CD14-positive monocyte (primary cell): Measurements from ENCODE around the gene SLC25A17. TPM values are rescaled to one million over a fixed set of nuclear protein-coding genes. Genes with fewer than 3 reads are reported as not detected.

Source experiments
- DNase-seq, 3 donors: peaks; one replicate each; pipeline ENCODE4 v3.0.0-alpha.2; 2011 to 2022
- H2AFZ ChIP-seq: 2 replicates; pipeline ENCODE4 v1.6.0; 2012; ENCODE audit warnings: mild to moderate bottlenecking, low read depth, low read length, inconsistent platforms; ENCODE audit not compliant: insufficient read depth, poor library complexity, severe bottlenecking
- H3K27ac ChIP-seq, 2 donors: 1 replicate in 1 of 2; 2 replicates in 1 of 2; pipeline ENCODE4 v1.5.1; 2012 to 2013; ENCODE audit warnings: low read length in 2 of 2, control low read depth in 1 of 2, inconsistent platforms in 1 of 2, low read depth in 1 of 2, mild to moderate bottlenecking in 1 of 2
- H3K27me3 ChIP-seq, 2 donors: one replicate each; pipeline versions ENCODE4 v1.6.0 to v1.6.1; 2011 to 2013; ENCODE audit warnings: low read length in 2 of 2; ENCODE audit not compliant: control insufficient read depth in 2 of 2, insufficient read depth in 2 of 2
- H3K36me3 ChIP-seq, 2 donors: replicated peaks in 1 of 2; 1 replicate in 1 of 2; 2 replicates in 1 of 2; pipeline versions ENCODE4 v1.5.1 to v1.6.1; 2012 to 2013; ENCODE audit warnings: low read length in 2 of 2, control low read depth in 1 of 2, inconsistent platforms in 1 of 2, mild to moderate bottlenecking in 1 of 2; ENCODE audit not compliant: insufficient read depth in 2 of 2, control insufficient read depth in 1 of 2
- H3K4me1 ChIP-seq, 2 donors: 1 replicate in 1 of 2; 2 replicates in 1 of 2; pipeline versions ENCODE4 v1.5.1 to v1.6.1; 2012 to 2013; ENCODE audit warnings: low read length in 2 of 2, control low read depth in 1 of 2, inconsistent platforms in 1 of 2, mild to moderate bottlenecking in 1 of 2, moderate library complexity in 1 of 2; ENCODE audit not compliant: insufficient read depth in 2 of 2, control insufficient read depth in 1 of 2
- H3K4me2 ChIP-seq: replicated peaks from 2 replicates; pipeline ENCODE3; 2012; ENCODE audit warnings: low read length, moderate library complexity, mild to moderate bottlenecking; ENCODE audit not compliant: poor library complexity, severe bottlenecking; ENCODE audit errors: extremely low read depth
- H3K4me3 ChIP-seq, 3 experiments: fragments of 200-600 bp in 1 of 3; sonication (generic) in 1 of 3; replicated peaks in 1 of 3; 1 replicate in 2 of 3; 2 replicates in 1 of 3; pipeline ENCODE4 v1.5.1; 2011 to 2013; ENCODE audit warnings: low read length in 3 of 3, mild to moderate bottlenecking in 3 of 3, control low read depth in 2 of 3, low read depth in 2 of 3, inconsistent platforms in 1 of 3, moderate library complexity in 1 of 3
- H3K79me2 ChIP-seq: 2 replicates; pipeline ENCODE4 v1.6.0; 2012; ENCODE audit warnings: mild to moderate bottlenecking, control low read depth, inconsistent platforms, low read length, moderate library complexity; ENCODE audit not compliant: insufficient read depth
- H3K9ac ChIP-seq: 2 replicates; pipeline ENCODE4 v1.6.0; 2017; ENCODE audit warnings: low read length, mild to moderate bottlenecking; ENCODE audit not compliant: insufficient read depth, poor library complexity, severe bottlenecking
- H3K9me3 ChIP-seq, 2 donors: replicated peaks in 1 of 2; 1 replicate in 1 of 2; 2 replicates in 1 of 2; pipeline versions ENCODE4 v1.5.1 to v1.6.1; 2012 to 2013; ENCODE audit warnings: low read length in 2 of 2, control low read depth in 1 of 2; ENCODE audit not compliant: control insufficient read depth in 1 of 2, insufficient read depth in 1 of 2
- H4K20me1 ChIP-seq: 2 replicates; pipeline ENCODE4 v1.6.0; 2012; ENCODE audit warnings: mild to moderate bottlenecking, low read length, control low read depth, moderate library complexity; ENCODE audit not compliant: insufficient read depth
- H3K27ac Mint-ChIP-seq, 7 donors: one replicate each; pipeline ENCODE4 v1.8.0; 2020; ENCODE audit warnings: mild to moderate bottlenecking in 7 of 7, mixed read lengths in 7 of 7, moderate library complexity in 6 of 7, inconsistent platforms in 2 of 7
- H3K27me3 Mint-ChIP-seq, 3 donors: one replicate each; pipeline ENCODE4 v1.8.0; 2021 to 2022; ENCODE audit warnings: low read depth in 3 of 3, mild to moderate bottlenecking in 3 of 3, mixed read lengths in 3 of 3, moderate library complexity in 3 of 3, inconsistent platforms in 1 of 3
- H3K36me3 Mint-ChIP-seq, 2 donors: one replicate each; pipeline ENCODE4 v1.8.0; 2020; ENCODE audit warnings: mixed read lengths in 2 of 2, inconsistent platforms in 1 of 2, mild to moderate bottlenecking in 1 of 2
- H3K4me1 Mint-ChIP-seq: one replicate; pipeline ENCODE4 v1.8.0; 2020; ENCODE audit warnings: mild to moderate bottlenecking, mixed read lengths
- H3K4me3 Mint-ChIP-seq, 2 donors: one replicate each; pipeline ENCODE4 v1.8.0; 2020; ENCODE audit warnings: mild to moderate bottlenecking in 2 of 2, mixed read lengths in 2 of 2, moderate library complexity in 1 of 2
- H3K9me3 Mint-ChIP-seq, 7 donors: one replicate each; pipeline ENCODE4 v1.8.0; 2020 to 2022; ENCODE audit warnings: mixed read lengths in 7 of 7, mild to moderate bottlenecking in 6 of 7, moderate library complexity in 6 of 7, inconsistent platforms in 2 of 7
- CTCF ChIP-seq: fragments of 200-600 bp; IDR thresholded peaks from one replicate; pipeline ENCODE4 v1.8.0; 2022; ENCODE audit warnings: antibody characterized with exemption, mild to moderate bottlenecking
- WGBS: methylation state at CpG from one replicate; pipeline ENCODE4 v1.1.5; 2013; ENCODE audit warnings: missing lambda C conversion rate; ENCODE audit not compliant: insufficient coverage; 5-methylcytosine and 5-hydroxymethylcytosine counted together
- intact Hi-C, 2 donors: fragments of 100-400 bp; cut with micrococcal nuclease; formaldehyde crosslinking; loops; one replicate each; pipeline versions ENCODE4 v1.15.0 to v1.15.1; 2023
- polyA plus RNA-seq, 3 donors: library from polyadenylated mRNA; depleted of rRNA in 1 of 3; unstranded in 2 of 3; stranded (reverse) in 1 of 3; fragments of 300-500 nt in 2 of 3; fragments of >200 nt in 1 of 3; fragmentation: Illumina TruSeq in 2 of 3; gene quantifications; 1 replicate in 2 of 3; 2 replicates in 1 of 3; pipeline ENCODE4 v1.2.3, GENCODE V29; 2012 to 2021

SLC25A17 gene
- polyA plus RNA-seq, 3 donors: 7.3 to 10.6 (median 8.8) TPM

GRCh38 chr22:40769761-40770160, 49.4 kb downstream of the SLC25A17 start:
- H3K36me3 ChIP-seq: peaks cover 30 to 47% of the 10 kb centered on the region in 2 donors

DNA sequence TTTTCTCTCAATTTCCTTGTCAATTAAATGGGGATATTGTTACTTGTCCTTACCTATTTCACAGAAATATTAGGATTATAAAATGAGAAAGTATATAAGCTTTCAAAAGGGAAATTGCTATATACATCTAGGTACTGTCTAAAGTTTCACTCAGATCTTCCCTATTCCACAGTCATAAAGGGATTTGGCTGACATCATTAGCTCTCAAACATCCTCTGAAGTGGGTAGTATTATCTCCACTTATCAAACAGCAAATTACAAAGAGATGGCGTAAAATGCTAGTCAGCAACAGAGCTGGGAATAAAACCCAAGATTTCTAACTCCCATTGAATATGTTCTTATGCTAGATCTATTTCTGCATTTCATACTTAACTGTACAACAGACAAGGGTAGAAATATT, 50.9 kb downstream of the SLC25A17 start:
- no peak overlapping the region for H3K4me3 Mint-ChIP-seq
- intact Hi-C loops: no loop called here
- H3K4me3 ChIP-seq: no peak overlapping the region
- H4K20me1 ChIP-seq: no peaks in the 10 kb centered on the region
- no peak for TF ChIP-seq CTCF
- no peaks in the 10 kb centered on the region for H3K9me3 Mint-ChIP-seq
- H3K9ac ChIP-seq: no peak overlapping the region
- no CpG with 5 or more reads among the region's 1 CpG for WGBS
- H3K27ac Mint-ChIP-seq: no peak overlapping the region
- peaks cover 4% of the 10 kb centered on the region for H3K4me1 Mint-ChIP-seq
- H3K4me1 ChIP-seq: no peaks in the 10 kb centered on the region
- no peaks in the 10 kb centered on the region for H3K27me3 ChIP-seq
- H3K27ac ChIP-seq: no peak overlapping the region
- no peaks in the 10 kb centered on the region for H3K79me2 ChIP-seq
- no peak overlapping the region for H3K4me2 ChIP-seq
- DNase-seq: no peak
- no peaks in the 10 kb centered on the region for H3K9me3 ChIP-seq
- H3K36me3 Mint-ChIP-seq: peaks cover 24 to 34% of the 10 kb centered on the region in 2 donors
- no peaks in the 10 kb centered on the region for H3K27me3 Mint-ChIP-seq
- no peak overlapping the region for H2AFZ ChIP-seq
- peaks cover 21 to 33% of the 10 kb centered on the region in 2 donors for H3K36me3 ChIP-seq

More at GRCh38 chr22:40769761-40770160, 49.4 kb downstream of the SLC25A17 start:
- Histone ChIP-seq H3K4me3 (no peak overlapping the region), H3K9ac (no peak overlapping the region), H3K9me3 (no peaks in the 10 kb centered on the region), H3K27ac (no peak overlapping the region), H3K4me2 (no peak overlapping the region), H2AFZ (no peak overlapping the region), H3K4me1 (no peaks in the 10 kb centered on the region), H3K79me2 (no peaks in the 10 kb centered on the region), H4K20me1 (no peaks in the 10 kb centered on the region), H3K27me3 (no peaks in the 10 kb centered on the region)
- H3K36me3 Mint-ChIP-seq: peaks cover 33 to 46% of the 10 kb centered on the region in 2 donors
- H3K9me3 Mint-ChIP-seq: no peaks in the 10 kb centered on the region
- H3K4me1 Mint-ChIP-seq: peaks cover 1% of the 10 kb centered on the region
- H3K4me3 Mint-ChIP-seq: no peak overlapping the region
- H3K27me3 Mint-ChIP-seq: no peaks in the 10 kb centered on the region
- H3K27ac Mint-ChIP-seq: peak overlapping the region in 1 of 7 donors; percentile 32
- no peak for DNase-seq
- intact Hi-C loops: no loop called here
- TF ChIP-seq CTCF: no peak
- 100% methylated on average over 3 of the region's 6 CpGs for WGBS
